WERI-Rb-1 (cell line): ENCODE measurements around the gene CLEC16A.

Source experiments
- DNase-seq: peaks from one replicate; pipeline ENCODE4 v3.0.0-alpha.2; 2020
- H3K27ac ChIP-seq: fragments of 250-450 bp; sonication (Bioruptor Pico); 2 replicates; pipeline ENCODE4 v1.5.1; 2020; ENCODE audit warnings: mild to moderate bottlenecking, moderate library complexity
- H3K27me3 ChIP-seq: fragments of 250-450 bp; sonication (Bioruptor Pico); 2 replicates; pipeline ENCODE4 v1.5.1; 2021; ENCODE audit warnings: mild to moderate bottlenecking, low read depth, moderate library complexity; ENCODE audit not compliant: insufficient read depth, severe bottlenecking
- H3K36me3 ChIP-seq: fragments of 250-450 bp; sonication (Bioruptor Pico); 2 replicates; pipeline ENCODE4 v1.5.1; 2020; ENCODE audit warnings: mild to moderate bottlenecking, moderate library complexity
- H3K4me3 ChIP-seq: 2 replicates; pipeline ENCODE4 v1.5.1; 2011; ENCODE audit warnings: low read depth, mild to moderate bottlenecking, control low read depth, low read length
- H3K9me3 ChIP-seq: fragments of 250-450 bp; sonication (Bioruptor Pico); 2 replicates; pipeline ENCODE4 v1.5.1; 2021; ENCODE audit warnings: mild to moderate bottlenecking, moderate library complexity; ENCODE audit not compliant: severe bottlenecking
- CTCF ChIP-seq: IDR thresholded peaks from 2 replicates; pipeline ENCODE4 v1.5.1; 2011; ENCODE audit warnings: low read depth, mild to moderate bottlenecking, control low read depth, inconsistent platforms, low read length

CLEC16A gene

GRCh38 chr16:11165349-11165748 lies 221.0 kb downstream of the CLEC16A start:
- Histone ChIP-seq H3K9me3 (no peaks in the 10 kb centered on the region), H3K27ac (peak overlapping the region; percentile 93; the same call in 1 of the 2 replicates), H3K27me3 (no peaks in the 10 kb centered on the region), H3K36me3 (peaks cover 15% of the 10 kb centered on the region), H3K4me3 (no peak overlapping the region)
- DNase-seq: no peak
- no peak for TF ChIP-seq CTCF

GRCh38 chr16:11165894-11166665 lies 221.7 kb downstream of the CLEC16A start:
- DNase-seq: no peak
- H3K9me3 ChIP-seq: no peaks in the 10 kb centered on the region
- H3K4me3 ChIP-seq: no peak overlapping the region
- TF ChIP-seq CTCF: no peak
- H3K36me3 ChIP-seq: peaks cover 15% of the 10 kb centered on the region
- H3K27me3 ChIP-seq: no peaks in the 10 kb centered on the region
- no peak overlapping the region for H3K27ac ChIP-seq

GRCh38 chr16:11167581-11167980 lies 223.2 kb downstream of the CLEC16A start:
- Histone ChIP-seq H3K27ac (peak overlapping the region; percentile 88; the same call in 1 of the 2 replicates), H3K27me3 (no peaks in the 10 kb centered on the region), H3K36me3 (peaks cover 18% of the 10 kb centered on the region), H3K9me3 (no peaks in the 10 kb centered on the region), H3K4me3 (no peak overlapping the region)
- no peak for DNase-seq
- no peak for TF ChIP-seq CTCF

GRCh38 chr16:11168386-11169051 lies 224.2 kb downstream of the CLEC16A start:
- Histone ChIP-seq H3K36me3 (peaks cover 18% of the 10 kb centered on the region), H3K9me3 (no peaks in the 10 kb centered on the region), H3K27me3 (no peaks in the 10 kb centered on the region), H3K4me3 (no peak overlapping the region), H3K27ac (peak overlapping the region; percentile 88)
- no peak for TF ChIP-seq CTCF
- peak; percentile 88 for DNase-seq

- no peaks in the 10 kb centered on the region for H3K9me3 ChIP-seq
- no peaks in the 10 kb centered on the region for H3K27me3 ChIP-seq
- peak overlapping the region; percentile 88; the same call in 1 of the 2 replicates for H3K27ac ChIP-seq
- no peak overlapping the region for H3K4me3 ChIP-seq
- DNase-seq: no peak
- no peak for TF ChIP-seq CTCF
- H3K36me3 ChIP-seq: peaks cover 18% of the 10 kb centered on the region
These were observed 225.3 kb downstream of the CLEC16A start for GRCh38 chr16:11169641-11170040.
